ENCODE results near the gene MARK2.

DNA sequence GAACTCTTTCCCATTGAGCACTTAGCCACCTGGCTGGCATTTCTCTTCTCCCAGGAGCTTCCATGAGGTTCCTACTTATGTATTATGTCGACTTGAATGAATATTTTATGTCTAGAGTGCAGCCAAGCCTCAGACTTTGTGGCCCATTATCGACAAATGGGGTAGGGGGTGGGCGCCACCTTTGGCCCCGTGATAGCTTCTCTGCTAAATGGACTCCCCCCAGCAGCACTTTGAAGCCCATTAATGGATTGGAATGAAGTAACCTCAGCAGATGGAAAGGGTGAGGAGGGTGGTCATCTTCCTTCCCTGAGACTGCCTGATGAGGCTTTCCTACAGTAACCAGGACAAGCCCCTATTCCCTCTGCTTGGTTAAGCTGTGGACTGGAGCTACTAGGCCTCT, 5.9 kb downstream of the MARK2 start:
- TF ChIP-seq, protein P1, sequence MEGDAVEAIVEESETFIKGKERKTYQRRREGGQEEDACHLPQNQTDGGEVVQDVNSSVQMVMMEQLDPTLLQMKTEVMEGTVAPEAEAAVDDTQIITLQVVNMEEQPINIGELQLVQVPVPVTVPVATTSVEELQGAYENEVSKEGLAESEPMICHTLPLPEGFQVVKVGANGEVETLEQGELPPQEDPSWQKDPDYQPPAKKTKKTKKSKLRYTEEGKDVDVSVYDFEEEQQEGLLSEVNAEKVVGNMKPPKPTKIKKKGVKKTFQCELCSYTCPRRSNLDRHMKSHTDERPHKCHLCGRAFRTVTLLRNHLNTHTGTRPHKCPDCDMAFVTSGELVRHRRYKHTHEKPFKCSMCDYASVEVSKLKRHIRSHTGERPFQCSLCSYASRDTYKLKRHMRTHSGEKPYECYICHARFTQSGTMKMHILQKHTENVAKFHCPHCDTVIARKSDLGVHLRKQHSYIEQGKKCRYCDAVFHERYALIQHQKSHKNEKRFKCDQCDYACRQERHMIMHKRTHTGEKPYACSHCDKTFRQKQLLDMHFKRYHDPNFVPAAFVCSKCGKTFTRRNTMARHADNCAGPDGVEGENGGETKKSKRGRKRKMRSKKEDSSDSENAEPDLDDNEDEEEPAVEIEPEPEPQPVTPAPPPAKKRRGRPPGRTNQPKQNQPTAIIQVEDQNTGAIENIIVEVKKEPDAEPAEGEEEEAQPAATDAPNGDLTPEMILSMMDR (IDR thresholded peaks at IDR 0.05; ENCODE audit: control extremely low read depth in 1 of 3, insufficient read depth in 1 of 3, low read depth in 1 of 3, low read length in 3 of 3) = no peak
- no peak for TF ChIP-seq SIX5 (IDR thresholded peaks at IDR 0.05; ENCODE audit: low read depth, low read length)
- no peak for TF ChIP-seq CHD2 (IDR thresholded peaks at IDR 0.05; ENCODE audit: low read length)
